Psoas muscle (tissue), 8 donors: ENCODE results near the gene MTCH1. TPM values are rescaled to one million over a fixed set of nuclear protein-coding genes. Genes with fewer than 3 reads are reported as not detected.
A peak's percentile ranks its signal among the peaks of the same experiment; 100 is the strongest.

Experiments used
- ATAC-seq, 4 donors: fragments of 200-7000 bp; cut with Tn5 transposase; one replicate each; pipeline ENCODE4 v1.9.1; 2020; ENCODE audit warnings: moderate library complexity in 3 of 4, mild to moderate bottlenecking in 2 of 4
- DNase-seq, 2 donors: peaks; one replicate each; pipeline ENCODE4 v3.0.0-alpha.2; 2020
- H3K27ac ChIP-seq: fragments of 200-600 bp; one replicate; pipeline ENCODE4 v1.8.0; 2022
- H3K27me3 ChIP-seq, 3 donors: fragments of 200-600 bp in 1 of 3; one replicate each; pipeline versions ENCODE4 v1.6.1 to v1.8.0; 2013 to 2022; ENCODE audit warnings: low read length in 2 of 3, mild to moderate bottlenecking in 2 of 3, moderate library complexity in 1 of 3; ENCODE audit not compliant: insufficient read depth in 3 of 3
- H3K36me3 ChIP-seq, 2 donors: fragments of 200-600 bp in 1 of 2; one replicate each; pipeline versions ENCODE4 v1.6.1 to v1.8.0; 2013 to 2022; ENCODE audit warnings: low read depth in 1 of 2, mild to moderate bottlenecking in 1 of 2, moderate library complexity in 1 of 2; ENCODE audit not compliant: insufficient read depth in 1 of 2
- H3K4me1 ChIP-seq: fragments of 200-600 bp; one replicate; pipeline ENCODE4 v1.8.0; 2022
- H3K4me3 ChIP-seq: fragments of 200-600 bp; one replicate; pipeline ENCODE4 v1.8.0; 2022; ENCODE audit warnings: mild to moderate bottlenecking
- H3K9me3 ChIP-seq: fragments of 200-600 bp; one replicate; pipeline ENCODE4 v1.8.0; 2022
- CTCF ChIP-seq: fragments of 200-600 bp; IDR thresholded peaks from one replicate; pipeline ENCODE4 v1.8.0; 2022; ENCODE audit warnings: antibody characterized with exemption
- WGBS, 3 donors: extraction: QIAGEN DNeasy Blood & Tissue Kit; methylation state at CpG; one replicate each; pipeline versions ENCODE4 v1.1.6 to v1.1.7; 2013; 5-methylcytosine and 5-hydroxymethylcytosine counted together
- intact Hi-C, 2 donors: fragments of 100-400 bp; cut with DNase I; formaldehyde crosslinking; loops; one replicate each; pipeline versions ENCODE4 v1.11.0 to v1.14.2; 2022
- polyA plus RNA-seq, 3 donors: library from polyadenylated mRNA; stranded (reverse); fragments of 200-250 nt; gene quantifications; one replicate each; pipeline ENCODE4 v1.2.3, GENCODE V29; 2013
- total RNA-seq, 4 donors: library from RNA; stranded (reverse); fragmentation: NEBNext Ultra II Directional in 2 of 4; extraction: Animal tissue kit (Norgen Biotek cat#: 25700) in 2 of 4; gene quantifications; one replicate each; pipeline versions ENCODE4 v1.2.1 to v1.2.4, GENCODE V29; 2021 to 2023
- donor health status: healthy with polysubstance abuse.
- donor health status: DM: no; HTN: no; CAD: no; lungs with moderate emphysema.
- donor health status: Bipolar disorder and iron deficiency.
- donor health status: healthy.
- donor health status: DM: yes; HTN: yes; CAD: no.
- donor health status: DM: no; HTN: no; CAD: no.
- donor health status: DM: no; HTN: no; CAD: no.
- donor health status: DM: yes; HTN: yes; CAD: no.

MTCH1 gene
- total and polyA plus RNA-seq, 7 donors: 74.6 to 230 (median 89.2) TPM

- ATAC-seq: peak; percentile 96 to 99 (median 98)
- peak; percentile 74 for TF ChIP-seq CTCF
- Histone ChIP-seq H3K27ac (no peak overlapping the region), H3K36me3 (no peaks in the 10 kb centered on the region), H3K4me3 (no peak overlapping the region), H3K9me3 (no peaks in the 10 kb centered on the region), H3K27me3 (no peaks in the 10 kb centered on the region), H3K4me1 (peaks cover 3% of the 10 kb centered on the region)
- intact Hi-C loops: loop anchor here (1.0 to 5.0 kb wide), 5 partner anchors 134 to 252 kb away; partner anchors contain the start of gene C6orf89 (in 2 of the 2)
- DNase-seq: peak; percentile 90 to 95
- 2 to 3% (median 3%) methylated on average over 8 of the region's 8 CpGs for WGBS, 3 donors
These were observed 32.4 kb upstream of the MTCH1 start for GRCh38 chr6:37018198-37019064.

DNA sequence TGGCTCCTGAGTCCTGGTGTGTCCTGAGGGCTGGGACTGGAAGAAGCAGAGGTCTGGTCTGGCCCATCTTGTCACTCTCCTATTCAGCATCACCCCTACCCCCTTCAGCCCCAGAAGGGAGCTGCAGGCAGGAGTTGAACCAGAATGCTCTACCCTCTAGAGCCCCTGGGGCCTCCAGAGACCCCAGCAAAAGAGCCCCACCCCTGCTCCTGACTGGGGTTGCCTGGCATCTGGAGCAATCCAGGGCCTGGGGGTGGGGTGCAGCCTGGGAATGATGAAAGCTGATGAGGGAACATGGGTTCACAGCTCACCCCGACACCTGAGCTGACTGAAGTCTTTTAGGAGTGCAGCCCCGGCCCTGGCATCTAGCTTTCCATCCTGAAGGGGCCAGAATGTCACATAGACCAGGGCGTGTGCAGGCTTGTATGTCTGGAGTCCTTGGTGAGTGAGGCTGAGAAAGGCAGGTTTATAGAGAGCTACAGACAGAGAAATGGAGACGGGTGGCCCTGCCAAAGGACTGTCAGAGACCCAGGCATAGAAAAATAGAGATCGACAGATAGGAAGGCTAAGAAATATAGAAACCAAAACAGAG is 31.7 kb upstream of the MTCH1 start:
- no peak overlapping the region for H3K4me3 ChIP-seq
- H3K27ac ChIP-seq: no peak overlapping the region
- intact Hi-C loops: loop anchor here (1.0 to 5.0 kb wide), 5 partner anchors 133 to 251 kb away; partner anchors contain the start of gene C6orf89 (in 2 of the 2)
- TF ChIP-seq CTCF: no peak
- no peaks in the 10 kb centered on the region for H3K9me3 ChIP-seq
- peaks cover 3% of the 10 kb centered on the region for H3K4me1 ChIP-seq
- 46 to 70% (median 57%) methylated on average over 5 of the region's 5 CpGs for WGBS, 3 donors
- ATAC-seq (peak in 2 of 4 donors; percentile 4 to 7), DNase-seq (peak in 1 of 2 donors; percentile 52)
- no peaks in the 10 kb centered on the region for H3K27me3 ChIP-seq
- H3K36me3 ChIP-seq: no peaks in the 10 kb centered on the region

GRCh38 chr6:37016995-37017394 is 31.0 kb upstream of the MTCH1 start:
- ATAC-seq (no peak), DNase-seq (no peak)
- no peak overlapping the region for H3K27ac ChIP-seq
- no peak for TF ChIP-seq CTCF
- no peak overlapping the region for H3K4me3 ChIP-seq
- 85 to 88% (median 86%) methylated on average over 3 of the region's 3 CpGs for WGBS, 3 donors
- no peaks in the 10 kb centered on the region for H3K27me3 ChIP-seq
- peaks cover 3% of the 10 kb centered on the region for H3K4me1 ChIP-seq
- H3K9me3 ChIP-seq: no peaks in the 10 kb centered on the region
- H3K36me3 ChIP-seq: no peaks in the 10 kb centered on the region
- intact Hi-C loops: loop anchor here in 1 of 2 donors (5.0 kb wide), 1 partner anchor 250 kb away; no protein-coding TSS in a partner anchor

GRCh38 chr6:37015532-37015931 is 29.5 kb upstream of the MTCH1 start:
- no peaks in the 10 kb centered on the region for H3K36me3 ChIP-seq
- H3K27me3 ChIP-seq: no peaks in the 10 kb centered on the region
- no peaks in the 10 kb centered on the region for H3K9me3 ChIP-seq
- no peak for TF ChIP-seq CTCF
- peaks cover 3% of the 10 kb centered on the region for H3K4me1 ChIP-seq
- intact Hi-C loops: loop anchor here in 1 of 2 donors (5.0 kb wide), 1 partner anchor 248 kb away; no protein-coding TSS in a partner anchor
- no peak overlapping the region for H3K27ac ChIP-seq
- ATAC-seq (no peak), DNase-seq (no peak)
- 87 to 98% (median 96%) methylated on average over 9 of the region's 9 CpGs for WGBS, 3 donors
- H3K4me3 ChIP-seq: no peak overlapping the region
